ENCODE measurements around the gene JAML.

- TF ChIP-seq CTCF (IDR thresholded peaks at IDR 0.05) (no peak), POLR2AphosphoS5 (IDR thresholded peaks at IDR 0.05) (peak; percentile 38)
These were observed 73.4 kb downstream of the JAML start for GRCh38 chr11:118151431-118151830.
